GM19025 (cell line): ENCODE results near the gene NPB.

Source experiments
- ATAC-seq: cut with Tn5 transposase; IDR thresholded peaks from one replicate; pipeline ENCODE4 v1.9.1; 2021; ENCODE audit warnings: mild to moderate bottlenecking, low read depth, moderate library complexity; ENCODE audit not compliant: unreplicated experiment

NPB gene

GRCh38 chr17:81869221-81870130 is 32.6 kb upstream of the NPB start:
- no peak for ATAC-seq

GRCh38 chr17:81870131-81870980 is 31.7 kb upstream of the NPB start:
- ATAC-seq = peak; percentile 15

DNA sequence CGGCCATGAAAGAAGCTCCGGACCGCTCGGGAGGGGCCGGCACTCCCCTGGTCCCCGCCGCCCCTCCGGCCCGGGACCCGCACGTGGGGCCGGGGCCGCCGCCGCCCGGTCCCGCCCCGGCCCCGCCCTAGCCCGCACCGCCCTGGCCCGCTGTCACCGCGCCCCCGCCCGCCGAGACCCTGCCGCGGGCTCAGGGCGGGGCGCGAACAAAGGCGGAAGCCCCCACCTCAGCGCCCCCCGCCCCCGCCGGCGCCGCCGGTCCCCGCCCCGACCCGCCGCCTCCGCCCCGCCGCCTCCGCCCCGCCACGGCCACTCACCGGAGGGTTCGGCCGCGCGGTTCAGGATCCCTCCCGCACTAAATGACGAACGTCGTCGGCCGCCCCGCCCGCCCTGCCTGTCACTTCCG is 31.1 kb upstream of the NPB start, which contains the start of gene ARHGDIA:
Gene ARHGDIA (minus strand): TSS at position 357 of the 406 bp plus-strand sequence. CDS start 1,407 bp downstream, outside the sequence.
- peak; percentile 24 for ATAC-seq

GRCh38 chr17:81871387-81872230 is 30.4 kb upstream of the NPB start:
- ATAC-seq = peak; percentile 42

DNA sequence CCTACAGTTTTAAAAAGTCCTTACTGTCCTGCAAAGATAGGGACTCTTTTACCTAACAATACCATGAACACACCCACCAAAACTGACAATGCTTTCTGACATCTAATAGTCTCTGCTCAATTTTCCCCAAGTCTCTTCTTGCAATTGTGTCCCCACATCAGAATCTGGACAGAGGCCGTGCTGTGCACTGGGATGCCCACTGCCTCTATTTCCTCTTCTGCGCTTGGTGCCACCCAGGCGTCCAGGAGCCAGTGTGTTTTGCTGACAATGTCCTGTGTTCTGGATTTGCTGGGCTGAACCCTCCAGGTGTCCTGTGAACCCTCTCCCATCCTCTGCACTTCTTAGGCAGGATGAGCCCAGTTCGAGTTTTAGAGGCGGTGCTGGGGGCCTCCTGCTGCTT is 24.5 kb upstream of the NPB start:
- ATAC-seq = no peak

DNA sequence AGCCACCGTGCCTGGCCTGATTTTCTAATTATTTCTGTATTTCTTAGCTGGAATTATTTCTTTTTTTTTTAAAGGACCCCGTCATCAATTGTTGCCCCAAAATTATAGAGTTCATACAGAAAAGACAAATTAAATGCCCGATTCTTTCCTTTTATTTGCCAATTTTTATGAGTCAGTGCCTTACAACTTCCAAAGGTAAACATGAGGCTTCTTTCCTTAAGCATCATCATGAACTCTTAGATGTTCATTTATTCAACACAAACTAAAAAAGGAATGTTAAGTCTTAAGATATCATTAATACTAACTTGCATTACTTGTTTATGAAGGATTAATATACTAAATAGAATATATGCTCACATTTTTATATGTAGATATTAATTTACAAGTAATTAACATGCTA is 23.7 kb upstream of the NPB start:
- no peak for ATAC-seq

DNA sequence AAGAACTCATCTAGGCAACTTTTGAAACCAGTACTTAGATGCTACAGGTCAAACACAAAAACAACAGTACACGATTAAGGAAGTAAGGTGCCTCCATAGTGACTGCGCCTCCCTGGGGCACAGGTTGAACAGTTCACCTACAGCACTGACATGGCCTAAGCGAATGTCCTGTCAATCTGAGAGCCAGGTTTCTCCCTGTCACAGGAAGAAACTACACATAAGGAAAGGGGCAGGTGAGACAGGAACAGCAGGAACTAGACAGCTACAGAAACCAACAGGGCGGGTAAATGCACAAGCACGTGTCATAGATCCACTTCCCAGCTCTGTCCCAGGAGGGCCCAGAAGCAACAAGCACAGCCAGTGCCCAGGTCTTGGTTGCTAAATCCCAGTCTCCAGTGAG is 22.9 kb upstream of the NPB start:
- no peak for ATAC-seq

- no peak for ATAC-seq
These were observed 17.5 kb upstream of the NPB start for GRCh38 chr17:81884520-81884919.

DNA sequence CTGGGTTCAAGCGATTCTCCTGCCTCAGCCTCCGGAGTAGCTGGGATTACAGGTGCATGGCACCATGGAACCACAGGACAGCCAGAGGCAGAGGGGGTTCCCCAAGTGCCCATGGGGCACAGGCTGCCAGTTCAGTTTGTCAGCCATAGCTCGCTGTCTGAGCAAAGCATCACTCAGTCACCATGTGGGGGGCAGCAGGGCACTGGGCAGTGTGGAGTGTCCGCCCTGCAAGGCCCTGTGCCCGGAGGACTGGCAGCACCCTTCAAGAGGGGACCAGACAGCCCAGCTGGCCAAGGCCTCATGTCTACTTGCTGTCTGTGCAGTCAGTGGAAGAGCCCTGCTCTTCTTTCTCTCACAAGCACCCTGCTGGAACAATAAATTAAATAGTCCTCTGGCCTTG is 17.1 kb upstream of the NPB start:
- no peak for ATAC-seq

DNA sequence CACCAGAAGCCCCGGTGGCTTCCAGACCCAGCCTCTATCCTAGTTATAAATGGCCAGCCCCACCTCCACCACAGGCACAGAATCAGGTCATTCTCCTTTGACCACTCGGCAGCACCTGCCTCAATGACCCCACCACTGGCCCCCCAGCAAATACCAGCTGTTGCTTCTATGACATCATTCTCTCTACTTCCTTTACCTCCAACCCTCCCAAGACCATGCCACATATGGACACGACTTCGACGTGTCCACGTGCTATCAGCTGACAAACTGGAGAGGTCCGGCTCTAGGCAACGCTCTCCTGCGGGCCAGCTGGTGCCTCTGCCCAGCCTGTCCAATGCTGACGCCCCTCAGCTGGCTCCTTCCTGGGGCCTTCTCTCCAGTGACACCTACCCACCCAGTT is 16.6 kb upstream of the NPB start:
- ATAC-seq = no peak

- no peak for ATAC-seq
These were observed 16.0 kb upstream of the NPB start for GRCh38 chr17:81885869-81886548.

- ATAC-seq = no peak
These were observed 13.7 kb upstream of the NPB start for GRCh38 chr17:81888105-81888987.

GRCh38 chr17:81888988-81889595 is 12.9 kb upstream of the NPB start:
- ATAC-seq = no peak

DNA sequence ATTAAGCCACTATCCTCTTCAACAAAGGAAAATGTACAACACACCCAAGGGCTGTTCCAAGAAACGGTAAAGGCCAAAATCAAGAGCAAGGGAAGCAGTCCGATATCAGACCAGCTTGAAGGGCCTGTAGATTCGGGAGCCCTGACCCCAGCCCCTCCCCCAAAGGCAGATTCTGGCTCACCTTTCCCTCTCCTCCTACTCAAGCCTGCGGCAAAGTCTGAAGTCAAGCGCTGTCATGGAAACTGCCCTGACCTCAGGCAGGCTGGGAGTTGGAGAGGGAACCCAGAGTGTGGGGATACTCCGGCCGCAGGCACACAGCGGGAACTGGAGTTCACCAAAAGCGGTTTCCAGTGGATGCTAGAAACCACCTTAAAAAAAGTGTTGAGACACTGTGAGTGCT is 12.4 kb upstream of the NPB start:
- ATAC-seq = no peak

DNA sequence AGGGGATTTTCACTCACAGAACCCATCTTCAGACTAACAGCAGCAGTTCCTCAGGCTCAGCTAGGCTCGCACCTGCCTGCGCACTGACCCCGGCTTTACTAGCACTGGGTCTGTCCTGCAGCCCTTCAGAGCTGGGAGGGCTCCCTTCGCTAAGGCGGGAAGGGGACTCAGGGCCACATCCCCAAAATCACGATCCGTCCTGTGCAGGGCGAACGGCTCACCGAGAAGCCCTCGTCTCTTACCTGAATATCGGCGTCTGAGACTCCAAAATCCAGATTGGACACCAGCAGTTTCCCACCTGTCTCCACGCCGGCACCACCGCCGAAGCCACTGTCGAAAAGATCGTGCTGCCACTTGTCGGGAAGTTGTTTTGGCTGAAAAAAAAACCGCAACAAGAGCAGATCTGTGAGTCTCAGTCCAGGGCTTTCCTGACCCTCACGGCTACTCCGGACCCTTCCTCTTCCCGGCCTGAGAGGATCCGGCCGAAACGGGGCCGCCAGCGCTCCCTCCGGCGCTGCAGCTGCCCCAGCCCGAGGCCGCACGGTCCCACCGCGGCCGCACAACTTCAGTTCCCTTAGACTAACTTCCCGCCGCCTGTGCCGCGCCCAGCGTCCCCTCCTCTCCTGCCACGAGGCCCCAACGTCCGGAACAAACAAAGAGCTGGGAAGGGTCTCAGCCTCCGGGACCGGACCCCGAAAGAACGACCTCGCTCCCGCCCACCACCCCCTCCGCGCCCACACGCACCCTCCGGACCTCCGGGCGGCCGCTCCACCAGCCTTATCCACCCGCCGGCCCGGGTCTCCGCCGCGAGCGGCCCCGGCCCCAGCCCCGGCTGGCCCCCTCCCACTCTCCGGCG is 11.4 kb upstream of the NPB start:
- ATAC-seq = peak; percentile 13

- no peak for ATAC-seq
These were observed 10.8 kb upstream of the NPB start for GRCh38 chr17:81891303-81891552.

DNA sequence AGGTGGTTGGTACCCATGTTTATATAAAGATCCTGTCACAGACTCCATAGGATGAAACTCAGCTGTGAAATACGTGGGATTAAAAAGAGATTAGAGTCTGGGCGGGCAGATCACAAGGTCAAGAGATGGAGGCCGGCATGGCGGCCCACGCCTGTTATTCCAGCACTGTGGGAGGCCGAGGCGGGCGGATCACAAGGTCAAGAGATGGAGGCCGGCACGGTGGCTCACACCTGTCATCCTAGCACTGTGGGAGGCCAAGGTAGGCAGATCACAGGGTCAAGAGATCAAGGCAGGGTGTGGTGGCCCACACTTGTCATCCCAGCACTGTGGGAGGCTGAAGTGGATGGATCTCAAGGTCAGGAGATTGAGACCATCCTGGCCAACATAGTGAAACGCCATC is 6.6 kb upstream of the NPB start:
- no peak for ATAC-seq
